Endothelial cell of umbilical vein (primary cell): ENCODE results near the gene ULBP2. TPM values are rescaled to one million over a fixed set of nuclear protein-coding genes. Genes with fewer than 3 reads are reported as not detected.

Source experiments
- BruUV-seq: library from RNA; stranded (reverse); fragments of 400-500 nt; replicated peaks from 2 replicates; lab custom pipeline; 2021; lab: Mats Ljungman, UMichigan
- CTCF ChIA-PET: fragments of 300-600, 350-600 bp; sonication (Branson Sonifier 250); formaldehyde crosslinking; loops from one replicate; lab custom pipeline; 2021; ENCODE audit warnings: antibody characterized with exemption, inconsistent platforms; lab: Charles Lee
- POLR2A ChIA-PET: fragments of 300-600, 350-600 bp; sonication (Branson Sonifier 250); formaldehyde crosslinking; loops from one replicate; lab custom pipeline; 2021; ENCODE audit warnings: antibody characterized with exemption, inconsistent platforms; lab: Charles Lee
- DNase-seq: peaks from one replicate; pipeline ENCODE4 v3.0.0-alpha.2; 2011; ENCODE audit warnings: low read depth, low spot score
- FAIRE-seq: peaks from 2 replicates; lab custom pipeline; 2011; peaks lifted over from hg19 to GRCh38; lab: Jason Lieb, UNC
- H2AFZ ChIP-seq: 2 replicates; pipeline ENCODE4 v1.6.0; 2012; ENCODE audit warnings: low read depth, low read length, control low read depth, inconsistent platforms
- H3K27ac ChIP-seq: 2 replicates; pipeline ENCODE4 v1.5.1; 2011; ENCODE audit warnings: low read depth, mild to moderate bottlenecking, control low read depth, low read length, moderate library complexity; ENCODE audit not compliant: insufficient read depth
- H3K27me3 ChIP-seq, 2 experiments: 2 replicates each; pipeline versions ENCODE4 v1.6.0 to v1.6.1; 2011; ENCODE audit warnings: low read length in 2 of 2, mixed read lengths in 1 of 2; ENCODE audit not compliant: control insufficient read depth in 2 of 2, insufficient read depth in 2 of 2
- H3K36me3 ChIP-seq, 2 experiments: 2 replicates in 1 of 2; 3 replicates in 1 of 2; pipeline ENCODE4 v1.5.1; 2011; ENCODE audit warnings: low read length in 2 of 2, mild to moderate bottlenecking in 1 of 2, moderate library complexity in 1 of 2; ENCODE audit not compliant: control insufficient read depth in 2 of 2, insufficient read depth in 2 of 2; ENCODE audit errors: extremely low read depth in 1 of 2
- H3K4me1 ChIP-seq: 3 replicates; pipeline ENCODE4 v1.5.1; 2011; ENCODE audit warnings: mild to moderate bottlenecking, low read length; ENCODE audit not compliant: control insufficient read depth, insufficient read depth; ENCODE audit errors: extremely low read depth
- H3K4me2 ChIP-seq: 2 replicates; pipeline ENCODE4 v1.6.1; 2011; ENCODE audit warnings: low read length, control low read depth, mixed read lengths; ENCODE audit not compliant: insufficient read depth
- H3K4me3 ChIP-seq, 3 experiments: fragments of 200-600 bp in 1 of 3; sonication (generic), shearing (Covaris generic) in 1 of 3; replicated peaks in 1 of 3; 2 replicates each; pipeline ENCODE4 v1.5.1; 2011 to 2016; ENCODE audit warnings: control low read depth in 3 of 3, low read length in 3 of 3, mild to moderate bottlenecking in 2 of 3, inconsistent platforms in 1 of 3, low read depth in 1 of 3, moderate library complexity in 1 of 3; ENCODE audit not compliant: insufficient read depth in 1 of 3
- H3K79me2 ChIP-seq: 2 replicates; pipeline ENCODE4 v1.6.0; 2012; ENCODE audit warnings: low read length, inconsistent platforms; ENCODE audit not compliant: control insufficient read depth, insufficient read depth
- H3K9ac ChIP-seq: replicated peaks from 2 replicates; pipeline ENCODE3; 2011; ENCODE audit warnings: low read length, control low read depth; ENCODE audit not compliant: insufficient read depth; ENCODE audit errors: extremely low read depth
- H3K9me1 ChIP-seq: replicated peaks from 3 replicates; pipeline ENCODE4 v1.6.0; 2011; ENCODE audit warnings: mild to moderate bottlenecking, low read length; ENCODE audit not compliant: control insufficient read depth, insufficient read depth; ENCODE audit errors: extremely low read depth
- H3K9me3 ChIP-seq: replicated peaks from 2 replicates; pipeline ENCODE4 v1.5.1; 2012; ENCODE audit warnings: low read length, inconsistent platforms; ENCODE audit not compliant: control insufficient read depth, insufficient read depth
- H4K20me1 ChIP-seq: replicated peaks from 2 replicates; pipeline ENCODE3; 2011; ENCODE audit warnings: mild to moderate bottlenecking, low read length; ENCODE audit not compliant: control insufficient read depth, insufficient read depth; ENCODE audit errors: extremely low read depth
- EZH2 ChIP-seq: IDR thresholded peaks from 2 replicates; pipeline ENCODE4 v1.6.1; 2012; ENCODE audit warnings: borderline replicate concordance, low read depth, mild to moderate bottlenecking, moderate library complexity, low read length, inconsistent platforms; ENCODE audit not compliant: severe bottlenecking
- FOS ChIP-seq: IDR thresholded peaks from 2 replicates; pipeline ENCODE4 v1.6.1; 2011; ENCODE audit warnings: mild to moderate bottlenecking, low read length, moderate library complexity, borderline replicate concordance; ENCODE audit not compliant: insufficient read depth
- GATA2 ChIP-seq: IDR thresholded peaks from 2 replicates; pipeline ENCODE4 v1.7.0; 2011; ENCODE audit warnings: low read depth, mild to moderate bottlenecking, moderate library complexity, mixed read lengths, low read length; ENCODE audit not compliant: insufficient read length, insufficient read depth
- JUN ChIP-seq: IDR thresholded peaks from 2 replicates; pipeline ENCODE4 v1.6.1; 2011; ENCODE audit warnings: borderline replicate concordance, low read depth; ENCODE audit not compliant: insufficient read length, insufficient read depth
- MYC ChIP-seq: IDR thresholded peaks from one replicate; pipeline ENCODE4 v1.6.1; 2011; ENCODE audit warnings: mild to moderate bottlenecking, low read depth, low read length
- POLR2A ChIP-seq: IDR thresholded peaks from 2 replicates; pipeline ENCODE4 v1.6.1; 2012; ENCODE audit warnings: low read depth, mild to moderate bottlenecking, control low read depth, low read length
- POLR2AphosphoS5 ChIP-seq: IDR thresholded peaks from 2 replicates; pipeline ENCODE4 v1.6.1; 2012; ENCODE audit warnings: low read depth, mild to moderate bottlenecking, control low read depth, low read length, moderate library complexity; ENCODE audit not compliant: insufficient read depth
- dilution Hi-C: fragments of 300-500 bp; cut with MboI; formaldehyde crosslinking; loops from one replicate; pipeline ENCODE4 v1.15.0; 2019; ENCODE audit warnings: low sequenced_read_pairs; ENCODE audit not compliant: extremely low pct_ligation_motif_present
- intact Hi-C: fragments of 100-400 bp; cut with micrococcal nuclease; formaldehyde crosslinking; loops from one replicate; pipeline ENCODE4 v1.10.0; 2022
- polyA plus RNA-seq, 4 experiments: library from polyadenylated mRNA; depleted of rRNA in 3 of 4; stranded (reverse) in 3 of 4; unstranded in 1 of 4; fragments of >200 nt; gene quantifications; 2 replicates each; pipeline versions ENCODE4 v1.2.1 to v1.2.3, GENCODE V29; 2011 to 2012; ENCODE audit warnings: missing spikeins in 1 of 4
- total RNA-seq: library from RNA; stranded (reverse); gene quantifications from 2 replicates; pipeline ENCODE4 v1.2.3, GENCODE V29; 2021
- TF ChIP-seq, protein P1 (sequence below): IDR thresholded peaks from 2 replicates; pipeline ENCODE4 v1.6.1; 2011; ENCODE audit not compliant: insufficient read depth, insufficient read length
- TF ChIP-seq, protein P2 (sequence below), 2 donors: IDR thresholded peaks; 1 replicate in 1 of 2; 2 replicates in 1 of 2; pipeline ENCODE4 v1.5.1; 2011; ENCODE audit warnings: low read length in 2 of 2, mild to moderate bottlenecking in 2 of 2, moderate library complexity in 2 of 2, control low read depth in 1 of 2, inconsistent platforms in 1 of 2, low read depth in 1 of 2; ENCODE audit not compliant: insufficient read depth in 1 of 2; ENCODE audit errors: extremely low read depth in 1 of 2

ULBP2 gene
- total and polyA plus RNA-seq, 2 donors (not counting 3 experiments of a cell fraction or from before 2014, with no cell fraction given): 7.0 to 22.8 TPM

DNA sequence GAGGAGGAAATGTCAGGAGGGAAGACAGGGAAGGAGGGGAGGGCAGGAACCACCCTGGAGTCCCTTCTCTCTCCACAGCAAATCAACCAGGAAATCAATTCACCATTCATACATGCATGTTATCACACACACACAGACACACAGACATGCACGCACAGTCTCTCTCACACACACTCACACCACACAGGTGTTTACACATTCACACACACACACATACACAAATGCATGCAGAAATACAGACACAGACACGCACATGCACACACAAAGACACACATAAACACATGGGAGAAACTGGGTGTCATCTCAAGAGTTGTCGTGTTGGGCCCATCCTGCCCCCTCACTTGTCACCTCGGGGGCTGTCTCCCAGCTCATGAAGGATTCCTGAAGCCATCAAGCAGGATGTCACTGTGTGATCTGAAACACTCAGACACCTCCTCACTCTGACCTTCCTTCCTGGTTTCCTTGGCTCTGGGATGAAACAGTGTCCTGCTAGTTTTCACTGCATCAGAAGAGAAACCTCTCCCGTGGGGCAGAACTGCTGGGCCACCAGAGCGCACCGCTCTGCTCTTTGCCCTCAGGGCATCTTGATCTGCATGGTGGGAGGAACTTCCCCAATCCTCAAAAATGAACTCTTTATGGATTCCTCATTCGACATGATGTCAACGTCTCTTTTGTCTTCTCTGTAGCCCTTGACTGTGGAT lies 28.1 kb upstream of the ULBP2 start:
- H3K27ac ChIP-seq: no peak overlapping the region
- no peak overlapping the region for H2AFZ ChIP-seq
- no peaks in the 10 kb centered on the region for H3K4me1 ChIP-seq
- H3K4me2 ChIP-seq: no peak overlapping the region
- H3K9me3 ChIP-seq: no peaks in the 10 kb centered on the region
- H4K20me1 ChIP-seq: no peaks in the 10 kb centered on the region
- TF ChIP-seq, protein P1, sequence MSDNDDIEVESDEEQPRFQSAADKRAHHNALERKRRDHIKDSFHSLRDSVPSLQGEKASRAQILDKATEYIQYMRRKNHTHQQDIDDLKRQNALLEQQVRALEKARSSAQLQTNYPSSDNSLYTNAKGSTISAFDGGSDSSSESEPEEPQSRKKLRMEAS: no peak
- TF ChIP-seq EZH2 (no peak), POLR2A (no peak), GATA2 (no peak), MYC (no peak), JUN (no peak), POLR2AphosphoS5 (no peak), FOS (no peak)
- TF ChIP-seq, protein P2, sequence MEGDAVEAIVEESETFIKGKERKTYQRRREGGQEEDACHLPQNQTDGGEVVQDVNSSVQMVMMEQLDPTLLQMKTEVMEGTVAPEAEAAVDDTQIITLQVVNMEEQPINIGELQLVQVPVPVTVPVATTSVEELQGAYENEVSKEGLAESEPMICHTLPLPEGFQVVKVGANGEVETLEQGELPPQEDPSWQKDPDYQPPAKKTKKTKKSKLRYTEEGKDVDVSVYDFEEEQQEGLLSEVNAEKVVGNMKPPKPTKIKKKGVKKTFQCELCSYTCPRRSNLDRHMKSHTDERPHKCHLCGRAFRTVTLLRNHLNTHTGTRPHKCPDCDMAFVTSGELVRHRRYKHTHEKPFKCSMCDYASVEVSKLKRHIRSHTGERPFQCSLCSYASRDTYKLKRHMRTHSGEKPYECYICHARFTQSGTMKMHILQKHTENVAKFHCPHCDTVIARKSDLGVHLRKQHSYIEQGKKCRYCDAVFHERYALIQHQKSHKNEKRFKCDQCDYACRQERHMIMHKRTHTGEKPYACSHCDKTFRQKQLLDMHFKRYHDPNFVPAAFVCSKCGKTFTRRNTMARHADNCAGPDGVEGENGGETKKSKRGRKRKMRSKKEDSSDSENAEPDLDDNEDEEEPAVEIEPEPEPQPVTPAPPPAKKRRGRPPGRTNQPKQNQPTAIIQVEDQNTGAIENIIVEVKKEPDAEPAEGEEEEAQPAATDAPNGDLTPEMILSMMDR (IDR thresholded peaks at IDR 0.05; ENCODE audit: extremely low read depth in 1 of 2, insufficient read depth in 1 of 2, low read depth in 1 of 2, low read length in 2 of 2): no peak
- H3K4me3 ChIP-seq: no peak overlapping the region
- intact Hi-C loops (no loop called here), dilution Hi-C loops (no loop called here)
- FAIRE-seq (no peak), DNase-seq (no peak)
- CTCF ChIA-PET: interaction anchor here (1.2 to 2.1 kb wide), 2 partner anchors 8 to 10 kb away, joined by 3 to 7 read pairs; no protein-coding TSS in a partner anchor
- no peaks in the 10 kb centered on the region for H3K36me3 ChIP-seq
- no TSS peak for BruUV-seq
- H3K79me2 ChIP-seq: no peaks in the 10 kb centered on the region
- H3K27me3 ChIP-seq: peaks cover 3 to 8% of the 10 kb centered on the region in 2 experiments
- POLR2A ChIA-PET: no interaction called here
- no peak overlapping the region for H3K9ac ChIP-seq
- no peaks in the 10 kb centered on the region for H3K9me1 ChIP-seq
